ENCODE data around the gene ADAMTS13. TPM values are rescaled to one million over a fixed set of nuclear protein-coding genes. Genes with fewer than 3 reads are reported as not detected.

Gene ADAMTS13
- total and polyA plus RNA-seq, 12 donors = 1.5 to 17.8 (median 3.5) TPM

- intact Hi-C loops (cut with DNase I) = no loop called here
- no peak for DNase-seq
- H3K27me3 ChIP-seq = no peaks in the 10 kb centered on the region
- no peak for TF ChIP-seq CTCF (IDR thresholded peaks at IDR 0.05)
- 91% methylated on average over 22 of the region's 22 CpGs for WGBS, 2 donors
- peaks cover 0 to 19% (median 0%) of the 10 kb centered on the region in 9 donors for H3K36me3 ChIP-seq
- peaks cover 4 to 19% (median 16%) of the 10 kb centered on the region in 9 donors for H3K4me1 ChIP-seq
- no peak for ATAC-seq
- H3K9me3 ChIP-seq = no peaks in the 10 kb centered on the region
- H3K4me3 ChIP-seq = no peak overlapping the region
- H3K27ac ChIP-seq = no peak overlapping the region
Observed at GRCh38 chr9:133463234-133463863, 41.2 kb downstream of the ADAMTS13 start.

GRCh38 chr9:133463864-133464615 lies 41.9 kb downstream of the ADAMTS13 start:
- DNase-seq (no peak), ATAC-seq (no peak)
- intact Hi-C loops (cut with DNase I) = no loop called here
- Histone ChIP-seq H3K27ac (no peak overlapping the region), H3K4me3 (no peak overlapping the region), H3K27me3 (no peaks in the 10 kb centered on the region), H3K9me3 (no peaks in the 10 kb centered on the region), H3K4me1 (peaks cover 4 to 16% (median 13%) of the 10 kb centered on the region in 9 donors), H3K36me3 (peaks cover 0 to 26% (median 0%) of the 10 kb centered on the region in 9 donors)
- WGBS, 2 donors = 85 to 89% methylated on average over 24 of the region's 24 CpGs
- no peak for TF ChIP-seq CTCF (IDR thresholded peaks at IDR 0.05)

- no peak for ATAC-seq
- no peak overlapping the region for H3K4me3 ChIP-seq
- H3K27me3 ChIP-seq = no peaks in the 10 kb centered on the region
- H3K4me1 ChIP-seq = peaks cover 4 to 12% (median 9%) of the 10 kb centered on the region in 9 donors
- no peak overlapping the region for H3K27ac ChIP-seq
- WGBS, 2 donors = 95 to 96% methylated on average over 10 of the region's 10 CpGs
- DNase-seq = no peak
- TF ChIP-seq CTCF (IDR thresholded peaks at IDR 0.05) = no peak
- peaks cover 0 to 29% (median 0%) of the 10 kb centered on the region in 9 donors for H3K36me3 ChIP-seq
- intact Hi-C loops (cut with DNase I) = no loop called here
- H3K9me3 ChIP-seq = no peaks in the 10 kb centered on the region
Observed at GRCh38 chr9:133464638-133465037, 42.5 kb downstream of the ADAMTS13 start.

- TF ChIP-seq CTCF (IDR thresholded peaks at IDR 0.05) = no peak
- Histone ChIP-seq H3K36me3 (peaks cover 0 to 29% (median 0%) of the 10 kb centered on the region in 9 donors), H3K27ac (no peak overlapping the region), H3K27me3 (no peaks in the 10 kb centered on the region), H3K9me3 (no peaks in the 10 kb centered on the region), H3K4me1 (peaks cover 0 to 5% (median 2%) of the 10 kb centered on the region in 9 donors), H3K4me3 (no peak overlapping the region)
- ATAC-seq = no peak
- 75 to 81% methylated on average over 6 of the region's 6 CpGs for WGBS, 2 donors
- no peak for DNase-seq
- intact Hi-C loops (cut with DNase I) = no loop called here
Observed at GRCh38 chr9:133465984-133466383, 43.8 kb downstream of the ADAMTS13 start.
